HuH-7 (cell line): Measurements from ENCODE around the gene SUMO3.

Experiments used
- DNase-seq: peaks from one replicate; pipeline ENCODE4 v3.0.0; 2011; ENCODE audit warnings: low spot score

The SUMO3 gene

GRCh38 chr21:44817914-44818639 lies at the start of gene SUMO3:
Gene SUMO3, minus strand, starts transcription at chr21:44818062. Its CDS starts 94 bp downstream, at chr21:44817968.
- peak; percentile 91 for DNase-seq

GRCh38 chr21:44867464-44867863 lies 49.6 kb upstream of the SUMO3 start:
- DNase-seq, result no peak

GRCh38 chr21:44866780-44867179 lies 48.9 kb upstream of the SUMO3 start:
- DNase-seq, result no peak

- DNase-seq, result no peak
These were observed 47.9 kb upstream of the SUMO3 start for GRCh38 chr21:44865561-44866280.

- no peak for DNase-seq
These were observed 45.2 kb upstream of the SUMO3 start for GRCh38 chr21:44862869-44863685.

- no peak for DNase-seq
These were observed 40.9 kb upstream of the SUMO3 start for GRCh38 chr21:44858791-44859190.

GRCh38 chr21:44858291-44858690 lies 40.4 kb upstream of the SUMO3 start:
- DNase-seq, result no peak

- DNase-seq, result no peak
These were observed 39.4 kb upstream of the SUMO3 start for GRCh38 chr21:44857127-44857892.

- no peak for DNase-seq
These were observed 38.3 kb upstream of the SUMO3 start for GRCh38 chr21:44856131-44856530.

- DNase-seq, result no peak
These were observed 37.7 kb upstream of the SUMO3 start for GRCh38 chr21:44855572-44855971.

GRCh38 chr21:44854664-44855446 lies 37.0 kb upstream of the SUMO3 start:
- no peak for DNase-seq

GRCh38 chr21:44854391-44854663 lies 36.5 kb upstream of the SUMO3 start:
- no peak for DNase-seq

- DNase-seq, result no peak
These were observed 35.9 kb upstream of the SUMO3 start for GRCh38 chr21:44853601-44854390.

GRCh38 chr21:44850905-44851657 lies 33.2 kb upstream of the SUMO3 start:
- no peak for DNase-seq

GRCh38 chr21:44850208-44850800 lies 32.4 kb upstream of the SUMO3 start:
- no peak for DNase-seq

- DNase-seq, result peak; percentile 74
These were observed 31.8 kb upstream of the SUMO3 start for GRCh38 chr21:44849616-44850130.

- DNase-seq, result no peak
These were observed 31.1 kb upstream of the SUMO3 start for GRCh38 chr21:44848821-44849521.

GRCh38 chr21:44847261-44848056 lies 29.6 kb upstream of the SUMO3 start:
- DNase-seq, result no peak
